ENCODE results near the gene NFATC3. TPM values are rescaled to one million over a fixed set of nuclear protein-coding genes. Genes with fewer than 3 reads are reported as not detected.

NFATC3 gene
- total RNA-seq, 1 experiment from 2014 or later: 15.4 TPM

GRCh38 chr16:68267612-68268405, 182.6 kb downstream of the NFATC3 start:
- no peak for DNase-seq (ENCODE audit: low read depth)

- no peak for DNase-seq (ENCODE audit: low read depth)
These were observed 184.6 kb downstream of the NFATC3 start for GRCh38 chr16:68269793-68270192.

GRCh38 chr16:68270353-68270752, 185.2 kb downstream of the NFATC3 start:
- no peak for DNase-seq (ENCODE audit: low read depth)

- no peak for DNase-seq (ENCODE audit: low read depth)
These were observed 187.5 kb downstream of the NFATC3 start for GRCh38 chr16:68272507-68273209.

GRCh38 chr16:68273459-68273858, 188.3 kb downstream of the NFATC3 start:
- no peak for DNase-seq (ENCODE audit: low read depth)

GRCh38 chr16:68273896-68274295, 188.7 kb downstream of the NFATC3 start:
- no peak for DNase-seq (ENCODE audit: low read depth)

- no peak for DNase-seq (ENCODE audit: low read depth)
These were observed 189.3 kb downstream of the NFATC3 start for GRCh38 chr16:68274441-68274840.

GRCh38 chr16:68275611-68276191, 190.5 kb downstream of the NFATC3 start:
- DNase-seq (ENCODE audit: low read depth): no peak

- no peak for DNase-seq (ENCODE audit: low read depth)
These were observed 191.1 kb downstream of the NFATC3 start for GRCh38 chr16:68276223-68276622.

Small RNA genes within 50 kb of the gene (small RNA-seq; reads per million reads assigned to genes)
- gene RF00019: not detected
- gene RF00554: not detected

Other genes with a start within 250 kb of the NFATC3 start
- gene THAP11, start 243.1 kb upstream of the NFATC3 start, total RNA-seq (2014; rRNA removed; shearing (Covaris generic)): 91.5 and 105 TPM in 2 replicates
- 236 and 318 TPM in 2 replicates for gene NUTF2, start 238.4 kb upstream of the NFATC3 start, total RNA-seq (2014; rRNA removed; shearing (Covaris generic))
- gene CENPT, start 237.7 kb upstream of the NFATC3 start, total RNA-seq (2014; rRNA removed; shearing (Covaris generic)): 30.1 and 30.2 TPM in 2 replicates
- gene EDC4, start 212.3 kb upstream of the NFATC3 start, total RNA-seq (2014; rRNA removed; shearing (Covaris generic)): 64.5 and 78.1 TPM in 2 replicates
- not detected in 2 replicates for gene NRN1L, start 200.5 kb upstream of the NFATC3 start, total RNA-seq (2014; rRNA removed; shearing (Covaris generic))
- 5.9 and 7.0 TPM in 2 replicates for gene PSKH1, start 192.1 kb upstream of the NFATC3 start, total RNA-seq (2014; rRNA removed; shearing (Covaris generic))
- gene CTRL, start 153.5 kb upstream of the NFATC3 start, total RNA-seq (2014; rRNA removed; shearing (Covaris generic)): 2.5 and 2.9 TPM in 2 replicates
- 62.2 and 72.3 TPM in 2 replicates for gene PSMB10, start 148.5 kb upstream of the NFATC3 start, total RNA-seq (2014; rRNA removed; shearing (Covaris generic))
- 3.3 and 3.5 TPM in 2 replicates for gene LCAT, start 141.2 kb upstream of the NFATC3 start, total RNA-seq (2014; rRNA removed; shearing (Covaris generic))
- gene SLC12A4, start 116.7 kb upstream of the NFATC3 start, total RNA-seq (2014; rRNA removed; shearing (Covaris generic)): 17.3 and 21.5 TPM in 2 replicates
- not detected in 2 replicates for gene DPEP3, start 104.9 kb upstream of the NFATC3 start, total RNA-seq (2014; rRNA removed; shearing (Covaris generic))
- gene DPEP2, start 85.9 kb upstream of the NFATC3 start, total RNA-seq (2014; rRNA removed; shearing (Covaris generic)): not detected in 2 replicates
- gene DPEP2NB, start 69.5 kb upstream of the NFATC3 start, total RNA-seq (2014; rRNA removed; shearing (Covaris generic)): not detected in 2 replicates
- 18.9 and 22.5 TPM in 2 replicates for gene DDX28, start 62.1 kb upstream of the NFATC3 start, total RNA-seq (2014; rRNA removed; shearing (Covaris generic))
- gene DUS2, start 62.1 kb upstream of the NFATC3 start, total RNA-seq (2014; rRNA removed; shearing (Covaris generic)): 15.4 and 18.2 TPM in 2 replicates
- 0.29 and 0.30 TPM in 2 replicates for gene ESRP2, start 150.8 kb downstream of the NFATC3 start, total RNA-seq (2014; rRNA removed; shearing (Covaris generic))
- 21.6 and 24.1 TPM in 2 replicates for gene PLA2G15, start 160.0 kb downstream of the NFATC3 start, total RNA-seq (2014; rRNA removed; shearing (Covaris generic))
- gene SLC7A6, start 179.2 kb downstream of the NFATC3 start, total RNA-seq (2014; rRNA removed; shearing (Covaris generic)): 14.8 and 26.6 TPM in 2 replicates
- 12.5 and 15.3 TPM in 2 replicates for gene SLC7A6OS, start 225.6 kb downstream of the NFATC3 start, total RNA-seq (2014; rRNA removed; shearing (Covaris generic))
- 40.4 and 41.5 TPM in 2 replicates for gene PRMT7, start 225.6 kb downstream of the NFATC3 start, total RNA-seq (2014; rRNA removed; shearing (Covaris generic))